HepG2 (cell line): ENCODE results near the gene PPY.

Source experiments
- CBX5 ChIP-seq: sonication (generic); formaldehyde crosslinking; IDR thresholded peaks from 2 replicates; pipeline ENCODE4 v1.4.0; 2020; ENCODE audit warnings: missing genetic modification reagents, borderline replicate concordance
- EZH2 ChIP-seq: conservative IDR thresholded peaks from 2 replicates; pipeline ENCODE4 v1.6.1; 2012; ENCODE audit warnings: mild to moderate bottlenecking, low read depth, low read length, moderate library complexity
- IRF2 ChIP-seq: IDR thresholded peaks from 2 replicates; pipeline ENCODE4 v1.6.1; 2018; ENCODE audit warnings: missing genetic modification reagents, missing compliant biosample characterization
- POLR2A ChIP-seq, 2 experiments: IDR thresholded peaks; 2 replicates each; pipeline ENCODE4 v1.6.1; 2011; ENCODE audit warnings: low read depth in 2 of 2, low read length in 2 of 2, mild to moderate bottlenecking in 1 of 2, moderate library complexity in 1 of 2; ENCODE audit not compliant: insufficient read depth in 1 of 2
- SP1 ChIP-seq, 2 experiments: fragments of 450-650 bp in 1 of 2; sonication (generic) in 1 of 2; formaldehyde crosslinking in 1 of 2; IDR thresholded peaks; 2 replicates each; pipeline versions ENCODE4 v1.4.0 to v1.6.1; 2016 to 2020; ENCODE audit warnings: missing genetic modification reagents in 1 of 2
- ZFP91 ChIP-seq: sonication (generic); formaldehyde crosslinking; IDR thresholded peaks from 2 replicates; pipeline ENCODE4 v1.9.0; 2022; ENCODE audit warnings: missing genetic modification reagents, mild to moderate bottlenecking, borderline replicate concordance
- ZNF431 ChIP-seq: sonication (generic); formaldehyde crosslinking; IDR thresholded peaks from 2 replicates; pipeline ENCODE4 v1.9.0; 2022; ENCODE audit warnings: missing genetic modification reagents, low read depth, mild to moderate bottlenecking, borderline replicate concordance
- TF ChIP-seq, protein P1 (sequence below): sonication (generic); formaldehyde crosslinking; conservative IDR thresholded peaks from 2 replicates; pipeline ENCODE4 v1.4.0; 2020; ENCODE audit warnings: missing genetic modification reagents
- TF ChIP-seq, protein P2 (sequence below): sonication (generic); formaldehyde crosslinking; IDR thresholded peaks from 2 replicates; pipeline ENCODE4 v1.4.0; 2020; ENCODE audit warnings: missing genetic modification reagents
- TF ChIP-seq, protein P3 (sequence below): sonication (generic); formaldehyde crosslinking; IDR thresholded peaks from 2 replicates; pipeline ENCODE4 v1.5.0; 2020; ENCODE audit warnings: mild to moderate bottlenecking, missing genetic modification reagents, moderate library complexity

DNA sequence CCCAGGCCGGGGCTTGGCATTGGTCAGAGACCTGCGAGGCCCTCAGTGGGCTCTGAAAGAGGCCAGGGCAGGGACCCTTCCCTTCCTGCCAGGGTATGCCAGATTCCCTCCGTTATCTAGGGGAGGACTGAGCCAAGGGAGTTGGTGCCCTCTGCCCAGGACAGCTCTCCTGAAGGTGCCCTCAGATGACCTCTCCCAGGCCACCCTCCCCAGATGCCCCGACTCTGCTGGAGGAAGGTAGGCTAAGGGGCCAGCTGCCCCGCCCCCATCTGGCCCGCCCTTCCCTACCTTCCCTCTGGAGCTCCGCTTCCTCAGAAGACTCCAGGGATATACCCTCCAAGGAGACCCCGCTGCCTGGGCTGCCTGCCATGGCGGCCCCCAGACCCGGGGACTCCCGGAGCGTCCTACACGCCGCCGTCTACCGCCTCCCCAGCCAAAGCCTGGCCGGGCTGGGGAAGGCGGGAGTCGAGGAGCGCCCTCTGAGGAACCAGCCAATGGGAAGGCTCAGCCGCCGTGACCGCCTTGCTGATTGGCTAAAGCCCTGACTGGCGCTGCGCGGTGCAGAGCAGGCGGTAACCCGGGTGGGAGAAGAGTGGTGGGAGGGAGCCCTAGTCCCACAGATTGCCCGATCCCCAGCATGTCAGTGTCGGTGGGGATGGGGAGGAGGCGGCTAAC lies 42.0 kb downstream of the PPY start:
- no peak for TF ChIP-seq ZNF431
- no peak for TF ChIP-seq POLR2A (IDR thresholded peaks at IDR 0.05; ENCODE audit: insufficient read depth in 1 of 2, low read depth in 2 of 2, low read length in 2 of 2)
- TF ChIP-seq EZH2: no peak
- TF ChIP-seq CBX5 (CRISPR knock-in tag): no peak
- TF ChIP-seq, protein P1, sequence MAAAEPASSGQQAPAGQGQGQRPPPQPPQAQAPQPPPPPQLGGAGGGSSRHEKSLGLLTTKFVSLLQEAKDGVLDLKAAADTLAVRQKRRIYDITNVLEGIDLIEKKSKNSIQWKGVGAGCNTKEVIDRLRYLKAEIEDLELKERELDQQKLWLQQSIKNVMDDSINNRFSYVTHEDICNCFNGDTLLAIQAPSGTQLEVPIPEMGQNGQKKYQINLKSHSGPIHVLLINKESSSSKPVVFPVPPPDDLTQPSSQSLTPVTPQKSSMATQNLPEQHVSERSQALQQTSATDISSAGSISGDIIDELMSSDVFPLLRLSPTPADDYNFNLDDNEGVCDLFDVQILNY: no peak
- no peak for TF ChIP-seq SP1 (IDR thresholded peaks at IDR 0.05)
- TF ChIP-seq SP1 (CRISPR knock-in tag; IDR thresholded peaks at IDR 0.05): no peak
- TF ChIP-seq IRF2: no peak
- TF ChIP-seq, protein P2, sequence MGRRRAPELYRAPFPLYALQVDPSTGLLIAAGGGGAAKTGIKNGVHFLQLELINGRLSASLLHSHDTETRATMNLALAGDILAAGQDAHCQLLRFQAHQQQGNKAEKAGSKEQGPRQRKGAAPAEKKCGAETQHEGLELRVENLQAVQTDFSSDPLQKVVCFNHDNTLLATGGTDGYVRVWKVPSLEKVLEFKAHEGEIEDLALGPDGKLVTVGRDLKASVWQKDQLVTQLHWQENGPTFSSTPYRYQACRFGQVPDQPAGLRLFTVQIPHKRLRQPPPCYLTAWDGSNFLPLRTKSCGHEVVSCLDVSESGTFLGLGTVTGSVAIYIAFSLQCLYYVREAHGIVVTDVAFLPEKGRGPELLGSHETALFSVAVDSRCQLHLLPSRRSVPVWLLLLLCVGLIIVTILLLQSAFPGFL (CRISPR knock-in tag): no peak
- TF ChIP-seq, protein P3, sequence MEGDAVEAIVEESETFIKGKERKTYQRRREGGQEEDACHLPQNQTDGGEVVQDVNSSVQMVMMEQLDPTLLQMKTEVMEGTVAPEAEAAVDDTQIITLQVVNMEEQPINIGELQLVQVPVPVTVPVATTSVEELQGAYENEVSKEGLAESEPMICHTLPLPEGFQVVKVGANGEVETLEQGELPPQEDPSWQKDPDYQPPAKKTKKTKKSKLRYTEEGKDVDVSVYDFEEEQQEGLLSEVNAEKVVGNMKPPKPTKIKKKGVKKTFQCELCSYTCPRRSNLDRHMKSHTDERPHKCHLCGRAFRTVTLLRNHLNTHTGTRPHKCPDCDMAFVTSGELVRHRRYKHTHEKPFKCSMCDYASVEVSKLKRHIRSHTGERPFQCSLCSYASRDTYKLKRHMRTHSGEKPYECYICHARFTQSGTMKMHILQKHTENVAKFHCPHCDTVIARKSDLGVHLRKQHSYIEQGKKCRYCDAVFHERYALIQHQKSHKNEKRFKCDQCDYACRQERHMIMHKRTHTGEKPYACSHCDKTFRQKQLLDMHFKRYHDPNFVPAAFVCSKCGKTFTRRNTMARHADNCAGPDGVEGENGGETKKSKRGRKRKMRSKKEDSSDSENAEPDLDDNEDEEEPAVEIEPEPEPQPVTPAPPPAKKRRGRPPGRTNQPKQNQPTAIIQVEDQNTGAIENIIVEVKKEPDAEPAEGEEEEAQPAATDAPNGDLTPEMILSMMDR (CRISPR knock-in tag): no peak
- TF ChIP-seq ZFP91 (CRISPR knock-in tag): no peak
